Naive thymus-derived CD8-positive, alpha-beta T cell (primary cell): Measurements from ENCODE around the gene PHLDB3. TPM values are rescaled to one million over a fixed set of nuclear protein-coding genes. Genes with fewer than 3 reads are reported as not detected.

ENCODE experiments used
- ATAC-seq, 2 donors: fragments of 150-1000 bp; cut with Tn5 transposase in 1 of 2; sonication (Bioruptor Pico), chemical (Tn5 transposase) in 1 of 2; 1 replicate in 1 of 2; 2 replicates in 1 of 2; pipeline ENCODE4 v1.10.0; 2021; ENCODE audit warnings: mild to moderate bottlenecking in 2 of 2, moderate library complexity in 2 of 2
- POLR2A ChIA-PET: fragments of 350-600 bp; sonication (Branson Sonifier 250); formaldehyde crosslinking; loops from one replicate; lab custom pipeline; 2021; ENCODE audit warnings: antibody characterized with exemption; lab: Charles Lee
- DNase-seq, 10 donors: peaks; one replicate each; pipeline versions ENCODE4 v3.0.0 to v3.0.0-alpha.2; 2020 to 2022
- H3K27ac Mint-ChIP-seq, 10 donors: one replicate each; pipeline ENCODE4 v1.8.0; 2020 to 2022; ENCODE audit warnings: mild to moderate bottlenecking in 10 of 10, mixed read lengths in 10 of 10, moderate library complexity in 4 of 10, inconsistent platforms in 1 of 10
- H3K27me3 Mint-ChIP-seq, 5 donors: one replicate each; pipeline ENCODE4 v1.8.0; 2021 to 2022; ENCODE audit warnings: mixed read lengths in 5 of 5
- H3K36me3 Mint-ChIP-seq, 3 donors: one replicate each; pipeline ENCODE4 v1.8.0; 2020 to 2022; ENCODE audit warnings: mixed read lengths in 3 of 3, mild to moderate bottlenecking in 2 of 3, inconsistent platforms in 1 of 3
- H3K4me1 Mint-ChIP-seq, 4 donors: one replicate each; pipeline ENCODE4 v1.8.0; 2021 to 2022; ENCODE audit warnings: mixed read lengths in 4 of 4
- H3K4me3 Mint-ChIP-seq, 10 donors: one replicate each; pipeline ENCODE4 v1.8.0; 2020 to 2022; ENCODE audit warnings: mild to moderate bottlenecking in 10 of 10, mixed read lengths in 10 of 10, moderate library complexity in 6 of 10, inconsistent platforms in 1 of 10
- H3K9me3 Mint-ChIP-seq, 9 donors: one replicate each; pipeline ENCODE4 v1.8.0; 2020 to 2022; ENCODE audit warnings: mixed read lengths in 9 of 9, mild to moderate bottlenecking in 3 of 9, inconsistent platforms in 1 of 9, moderate library complexity in 1 of 9
- polyA plus RNA-seq, 3 donors: library from polyadenylated mRNA; unstranded; fragments of 300-500 nt; fragmentation: Illumina TruSeq; gene quantifications; one replicate each; pipeline ENCODE4 v1.2.3, GENCODE V29; 2021
- total RNA-seq, 8 experiments: library from RNA in 2 of 8; stranded (reverse) in 2 of 8; gene quantifications; one replicate each; pipeline ENCODE4 v1.2.3 and lab custom pipeline; 2021 to 2026

The PHLDB3 gene
- total and polyA plus RNA-seq, 5 experiments from 2014 or later = 3.5 to 48.6 (median 7.2) TPM

GRCh38 chr19:43541920-43542650 lies 37.5 kb upstream of the PHLDB3 start:
- DNase-seq (no peak), ATAC-seq (no peak)
- Mint-ChIP-seq H3K27me3 (no peaks in the 10 kb centered on the region), H3K27ac (peak overlapping the region in 1 of 10 donors; percentile 37), H3K9me3 (peaks cover 3 to 15% (median 7%) of the 10 kb centered on the region in 9 donors), H3K4me1 (no peaks in the 10 kb centered on the region), H3K4me3 (no peak overlapping the region), H3K36me3 (peaks cover 12 to 82% (median 33%) of the 10 kb centered on the region in 3 donors)
- POLR2A ChIA-PET = no interaction called here

GRCh38 chr19:43540381-43540780 lies 35.8 kb upstream of the PHLDB3 start:
- DNase-seq (no peak), ATAC-seq (no peak)
- Mint-ChIP-seq H3K4me3 (no peak overlapping the region), H3K36me3 (peaks cover 12 to 85% (median 34%) of the 10 kb centered on the region in 3 donors), H3K27ac (peak overlapping the region in 4 of 10 donors; percentile 20 to 77 (median 51)), H3K9me3 (peaks cover 3 to 15% (median 7%) of the 10 kb centered on the region in 9 donors), H3K4me1 (peaks cover 1 to 3% (median 2%) of the 10 kb centered on the region in 4 donors), H3K27me3 (no peaks in the 10 kb centered on the region)
- POLR2A ChIA-PET = no interaction called here

GRCh38 chr19:43538922-43539321 lies 34.4 kb upstream of the PHLDB3 start:
- H3K36me3 Mint-ChIP-seq = peaks cover 12 to 70% (median 34%) of the 10 kb centered on the region in 3 donors
- DNase-seq = no peak
- H3K27me3 Mint-ChIP-seq = no peaks in the 10 kb centered on the region
- H3K27ac Mint-ChIP-seq = peak overlapping the region in 2 of 10 donors; percentile 2 to 6
- peaks cover 4 to 14% (median 5%) of the 10 kb centered on the region in 4 donors for H3K4me1 Mint-ChIP-seq
- POLR2A ChIA-PET = no interaction called here
- peaks cover 3 to 15% (median 7%) of the 10 kb centered on the region in 9 donors for H3K9me3 Mint-ChIP-seq
- H3K4me3 Mint-ChIP-seq = no peak overlapping the region
- no peak for ATAC-seq

GRCh38 chr19:43534816-43535761 lies 30.5 kb upstream of the PHLDB3 start:
- H3K36me3 Mint-ChIP-seq = peaks cover 12 to 35% (median 22%) of the 10 kb centered on the region in 3 donors
- DNase-seq (peak in 7 of 10 donors; percentile 5 to 37 (median 26)), ATAC-seq (no peak)
- peak overlapping the region in 9 of 10 donors; percentile 5 to 76 (median 49) for H3K4me3 Mint-ChIP-seq
- H3K27me3 Mint-ChIP-seq = no peaks in the 10 kb centered on the region
- POLR2A ChIA-PET = interaction anchor here (0.6 to 8.0 kb wide), 6 partner anchors 20 to 135 kb away, joined by 3 to 51 read pairs (median 4); partner anchors contain the start of genes IRGQ, PLAUR and ZNF576
- H3K9me3 Mint-ChIP-seq = peaks cover 3 to 15% (median 7%) of the 10 kb centered on the region in 9 donors
- H3K27ac Mint-ChIP-seq = peak overlapping the region; percentile 7 to 99 (median 88)
- peaks cover 13 to 32% (median 19%) of the 10 kb centered on the region in 4 donors for H3K4me1 Mint-ChIP-seq

GRCh38 chr19:43534305-43534815 lies 29.8 kb upstream of the PHLDB3 start:
- Mint-ChIP-seq H3K9me3 (peaks cover 3 to 12% (median 7%) of the 10 kb centered on the region in 9 donors), H3K27me3 (no peaks in the 10 kb centered on the region), H3K27ac (peak overlapping the region; percentile 90 to 99 (median 98)), H3K36me3 (peaks cover 12 to 28% (median 16%) of the 10 kb centered on the region in 3 donors), H3K4me3 (peak overlapping the region; percentile 88 to 100 (median 97)), H3K4me1 (peaks cover 13 to 32% (median 19%) of the 10 kb centered on the region in 4 donors)
- peak in 1 of 10 donors; percentile 9 for DNase-seq
- POLR2A ChIA-PET = interaction anchor here (1.0 to 8.0 kb wide), 10 partner anchors 9 to 220 kb away, joined by 4 to 51 read pairs (median 7); partner anchors contain the start of genes IRGQ, PHLDB3, SMG9 and ZNF576
- ATAC-seq = no peak

- Mint-ChIP-seq H3K4me1 (peaks cover 13 to 32% (median 19%) of the 10 kb centered on the region in 4 donors), H3K27me3 (no peaks in the 10 kb centered on the region), H3K4me3 (peak overlapping the region; percentile 88 to 100 (median 97)), H3K36me3 (peaks cover 5 to 21% (median 9%) of the 10 kb centered on the region in 3 donors), H3K9me3 (peaks cover 0 to 6% (median 3%) of the 10 kb centered on the region in 9 donors), H3K27ac (peak overlapping the region; percentile 90 to 99 (median 98))
- POLR2A ChIA-PET = interaction anchor here (0.6 to 8.0 kb wide), 17 partner anchors 9 to 221 kb away, joined by 3 to 51 read pairs (median 6); partner anchors contain the start of genes IRGQ, PHLDB3, SMG9 and ZNF576
- DNase-seq (peak; percentile 90 to 98 (median 95)), ATAC-seq (peak; percentile 74 to 77)
Measured at GRCh38 chr19:43533546-43534304, 29.2 kb upstream of the PHLDB3 start.

- POLR2A ChIA-PET = interaction anchor here (0.6 to 8.0 kb wide), 22 partner anchors 8 to 1263 kb away, joined by 3 to 51 read pairs (median 5); partner anchors contain the start of genes IRGQ, PHLDB3, SMG9 and ZNF576
- Mint-ChIP-seq H3K4me1 (peaks cover 13 to 32% (median 20%) of the 10 kb centered on the region in 4 donors), H3K9me3 (peaks cover 0 to 2% (median 0%) of the 10 kb centered on the region in 9 donors), H3K4me3 (peak within 1 kb of the TSS; percentile 88 to 100 (median 97)), H3K27ac (peak within 1 kb of the TSS; percentile 90 to 99 (median 98)), H3K36me3 (peaks cover 0 to 15% (median 3%) of the 10 kb centered on the region in 3 donors), H3K27me3 (no peaks in the 10 kb centered on the region)
- ATAC-seq (peak; percentile 60 to 70), DNase-seq (peak; percentile 70 to 93 (median 82))
Measured at GRCh38 chr19:43532962-43533545, 28.5 kb upstream of the PHLDB3 start, which contains the start of gene ZNF575. Gene ZNF575 (plus strand): TSS chr19:43533188. CDS start chr19:43534423, 1,235 bp downstream.

GRCh38 chr19:43532571-43532961 lies 28.0 kb upstream of the PHLDB3 start:
- DNase-seq = peak in 1 of 10 donors; percentile 40
- Mint-ChIP-seq H3K4me1 (peaks cover 13 to 32% (median 23%) of the 10 kb centered on the region in 4 donors), H3K9me3 (no peaks in the 10 kb centered on the region)

GRCh38 chr19:43527860-43528622 lies 23.5 kb upstream of the PHLDB3 start:
- ATAC-seq (no peak), DNase-seq (no peak)
- no peaks in the 10 kb centered on the region for H3K36me3 Mint-ChIP-seq
- H3K4me1 Mint-ChIP-seq = peaks cover 13 to 43% (median 34%) of the 10 kb centered on the region in 4 donors
- H3K27ac Mint-ChIP-seq = peak overlapping the region in 2 of 10 donors; percentile 43 to 56
- POLR2A ChIA-PET = interaction anchor here (0.7 to 1.6 kb wide), 5 partner anchors 8 to 90 kb away, joined by 3 to 4 read pairs (median 3); no protein-coding TSS in a partner anchor
- peak overlapping the region in 5 of 10 donors; percentile 15 to 78 (median 49) for H3K4me3 Mint-ChIP-seq
- H3K27me3 Mint-ChIP-seq = no peaks in the 10 kb centered on the region
- H3K9me3 Mint-ChIP-seq = no peaks in the 10 kb centered on the region

More at GRCh38 chr19:43532571-43532961, 28.0 kb upstream of the PHLDB3 start:
- ATAC-seq = peak; percentile 18 to 40
- Mint-ChIP-seq H3K27me3 (no peaks in the 10 kb centered on the region), H3K36me3 (peaks cover 0 to 11% (median 2%) of the 10 kb centered on the region in 3 donors), H3K27ac (peak overlapping the region; percentile 89 to 97 (median 94)), H3K4me3 (peak overlapping the region; percentile 87 to 99 (median 95))
- POLR2A ChIA-PET = interaction anchor here (0.6 to 8.0 kb wide), 18 partner anchors 8 to 1262 kb away, joined by 3 to 51 read pairs (median 6); partner anchors contain the start of genes IRGQ, PHLDB3 and ZNF576
